Jurkat, Clone E6-1 (cell line): ENCODE measurements around the gene MAP10.

Experiments
- DNase-seq: peaks from one replicate; pipeline ENCODE4 v3.0.0-alpha.2; 2011; ENCODE audit warnings: low read depth, low spot score
- H3K4me3 ChIP-seq: 2 replicates; pipeline ENCODE4 v1.5.1; 2011; ENCODE audit warnings: mild to moderate bottlenecking, low read length, control low read depth, moderate library complexity

The MAP10 gene

DNA sequence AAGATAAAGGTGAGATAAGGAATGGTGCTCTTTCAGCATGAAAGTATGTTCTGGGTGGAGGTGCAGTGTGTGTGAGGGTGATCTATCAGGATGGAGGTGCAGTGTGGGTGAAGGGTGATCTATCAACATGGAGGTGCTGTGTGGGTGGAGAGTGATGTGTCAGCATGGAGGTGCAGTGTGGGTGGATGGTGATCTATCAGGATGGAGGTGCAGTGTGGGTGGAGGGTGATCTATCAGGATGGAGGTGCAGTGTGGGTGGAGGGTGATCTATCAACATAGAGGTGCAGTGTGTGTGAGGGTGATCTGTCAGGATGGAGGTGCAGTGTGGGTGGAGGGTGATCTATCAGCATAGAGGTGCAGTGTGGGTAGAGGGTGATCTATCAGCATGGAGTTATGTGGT is 12.3 kb upstream of the MAP10 start:
- no peak overlapping the region for H3K4me3 ChIP-seq
- DNase-seq: no peak

DNA sequence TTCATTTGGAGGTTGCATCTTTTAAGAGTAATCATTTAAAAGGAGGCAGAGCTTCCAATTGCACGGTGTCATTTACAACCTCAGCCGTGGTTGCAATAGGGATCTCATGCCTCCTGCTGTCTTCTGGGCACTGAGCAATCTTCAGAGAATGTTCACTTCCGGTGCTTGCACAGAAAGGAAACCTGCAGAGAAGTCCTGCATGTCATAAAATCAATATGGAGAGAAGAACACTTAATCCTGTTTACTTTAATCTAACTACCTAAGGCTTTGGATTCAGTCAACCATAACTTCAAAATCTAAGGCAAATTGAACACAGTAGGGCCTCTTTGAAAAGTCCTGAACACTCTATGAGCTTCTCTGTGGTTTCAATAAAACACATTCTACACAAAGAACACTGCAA is 11.3 kb upstream of the MAP10 start:
- peak; percentile 81 for DNase-seq
- H3K4me3 ChIP-seq: no peak overlapping the region

DNA sequence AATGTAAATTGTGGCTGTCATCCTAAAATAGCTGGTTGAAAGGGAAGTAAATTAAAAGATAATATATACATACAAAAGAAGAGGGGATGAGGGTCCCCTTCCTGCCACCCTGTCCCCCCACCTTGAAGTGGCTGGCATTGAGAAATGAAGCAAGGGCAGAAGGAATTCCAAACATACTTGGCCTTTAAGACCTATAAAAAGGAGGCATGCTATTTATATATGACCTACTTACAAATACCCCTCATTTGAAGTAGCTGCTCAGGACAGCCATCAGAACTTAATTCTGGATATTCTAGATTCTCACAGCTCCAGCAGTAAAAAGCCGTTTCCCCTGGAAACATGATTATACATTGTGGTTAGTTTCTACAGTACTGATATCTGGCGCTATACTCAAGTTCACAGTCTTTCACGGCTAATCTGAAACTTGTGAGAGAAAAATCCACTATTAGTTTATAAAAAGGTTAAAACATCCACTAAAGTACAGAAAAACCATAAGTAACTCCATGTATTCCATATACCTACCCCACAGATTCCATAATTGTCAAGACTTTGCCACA is 9.6 kb upstream of the MAP10 start:
- peak; percentile 48 for DNase-seq
- H3K4me3 ChIP-seq: no peak overlapping the region

DNA sequence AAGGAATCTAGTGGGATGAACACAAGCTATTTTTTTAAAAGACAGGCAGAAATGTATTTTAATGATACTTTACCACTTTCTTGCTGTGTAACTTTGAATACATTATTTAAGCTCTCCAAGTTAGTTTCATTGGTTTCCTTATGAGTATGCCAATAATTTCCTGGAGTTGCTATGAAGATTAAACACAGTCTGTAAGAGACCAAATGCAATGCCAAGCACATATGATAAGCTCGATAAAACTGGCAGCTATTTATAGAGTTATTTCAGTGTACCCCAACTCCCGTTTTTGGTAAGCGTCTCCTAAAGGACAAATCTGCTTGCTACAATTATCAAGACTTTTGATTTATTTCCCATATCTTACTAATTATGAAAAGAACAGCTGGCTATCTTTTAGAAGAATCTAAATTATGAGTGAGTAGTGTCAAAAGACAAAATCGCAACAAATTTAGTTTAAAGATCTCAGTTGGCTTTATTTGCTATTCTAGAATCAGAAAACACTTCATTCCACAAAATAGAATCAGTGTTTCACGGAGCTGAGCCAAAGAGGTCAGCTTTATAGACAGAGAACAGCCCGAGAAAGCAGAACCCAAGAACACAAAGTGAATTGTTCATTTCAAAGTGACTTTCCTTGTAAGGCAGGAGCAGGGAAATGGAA is 7.2 kb upstream of the MAP10 start:
- DNase-seq: no peak
- H3K4me3 ChIP-seq: no peak overlapping the region

DNA sequence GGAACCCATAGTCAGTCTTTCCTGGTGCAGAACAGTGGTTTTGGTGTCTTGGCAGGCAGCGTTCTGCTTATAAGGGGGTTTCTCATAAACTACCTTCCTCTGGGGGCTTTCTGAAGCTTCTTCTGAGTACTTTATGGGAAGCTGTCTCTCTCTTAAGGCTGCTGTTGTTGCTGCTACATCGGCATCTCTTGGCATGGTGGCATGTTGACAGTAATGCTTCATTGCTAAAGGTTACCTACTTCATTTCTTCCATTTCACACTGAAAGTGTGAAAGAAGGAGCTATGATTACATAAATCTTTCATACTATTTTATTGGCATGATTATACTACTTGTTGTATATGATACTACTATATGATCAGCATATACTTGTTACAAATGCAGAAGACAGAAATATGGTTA is 6.3 kb upstream of the MAP10 start:
- no peak for DNase-seq
- H3K4me3 ChIP-seq: no peak overlapping the region

DNA sequence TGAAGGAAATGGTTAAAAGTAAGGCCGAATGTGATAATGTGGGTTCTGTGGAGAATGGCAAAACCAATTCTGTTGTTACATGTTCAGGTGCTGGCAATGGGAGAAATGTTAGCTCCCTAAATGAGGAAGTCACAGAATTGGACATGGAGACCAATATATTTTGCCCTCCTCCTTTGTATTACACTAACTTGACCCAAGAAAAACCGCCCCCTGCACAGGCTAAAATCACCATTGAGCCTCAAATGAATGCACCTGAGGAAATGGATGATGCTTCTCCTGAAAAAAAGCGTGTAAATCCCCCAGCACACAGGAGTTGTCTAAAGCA is 932 bp downstream of the MAP10 start:
- no peak overlapping the region for H3K4me3 ChIP-seq
- DNase-seq: no peak

DNA sequence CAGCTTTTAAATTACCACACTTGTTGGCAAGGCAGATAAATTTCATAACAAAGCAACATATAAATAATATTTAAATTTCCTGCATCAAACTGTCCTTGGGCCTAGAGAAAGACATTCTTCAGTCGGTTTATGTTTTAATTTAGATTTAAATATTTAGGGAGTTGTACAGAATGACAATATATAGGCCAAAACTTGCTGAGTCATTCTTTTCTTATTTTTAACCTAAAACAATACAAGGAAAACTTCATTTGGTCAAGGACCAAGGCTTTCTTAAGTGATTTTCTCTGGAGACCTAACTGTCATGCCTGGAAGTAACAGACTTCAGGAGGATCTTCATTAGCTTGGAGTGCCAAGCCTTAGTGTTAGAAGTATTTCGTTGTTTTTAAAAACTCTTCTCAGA is 5.6 kb downstream of the MAP10 start:
- H3K4me3 ChIP-seq: no peak overlapping the region
- DNase-seq: no peak

DNA sequence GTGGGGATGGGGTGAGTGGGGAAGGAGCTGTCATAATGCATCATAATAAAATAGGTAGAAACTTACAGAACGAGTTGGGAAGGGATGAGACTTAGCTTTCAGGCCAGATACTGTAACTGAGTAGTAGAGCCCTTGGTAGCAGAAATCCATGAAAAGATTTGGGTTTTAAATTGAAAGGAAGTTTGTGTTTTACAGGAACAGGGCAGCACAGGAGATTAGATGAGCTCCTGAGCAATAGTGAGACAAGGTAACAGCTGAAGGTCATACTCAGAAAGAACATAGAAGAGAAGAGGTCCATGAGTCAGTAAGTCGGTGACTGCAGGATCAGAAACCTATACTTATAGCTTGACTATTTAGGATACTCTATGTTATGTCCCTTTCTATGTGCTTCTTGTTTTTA is 7.3 kb downstream of the MAP10 start:
- H3K4me3 ChIP-seq: no peak overlapping the region
- no peak for DNase-seq

DNA sequence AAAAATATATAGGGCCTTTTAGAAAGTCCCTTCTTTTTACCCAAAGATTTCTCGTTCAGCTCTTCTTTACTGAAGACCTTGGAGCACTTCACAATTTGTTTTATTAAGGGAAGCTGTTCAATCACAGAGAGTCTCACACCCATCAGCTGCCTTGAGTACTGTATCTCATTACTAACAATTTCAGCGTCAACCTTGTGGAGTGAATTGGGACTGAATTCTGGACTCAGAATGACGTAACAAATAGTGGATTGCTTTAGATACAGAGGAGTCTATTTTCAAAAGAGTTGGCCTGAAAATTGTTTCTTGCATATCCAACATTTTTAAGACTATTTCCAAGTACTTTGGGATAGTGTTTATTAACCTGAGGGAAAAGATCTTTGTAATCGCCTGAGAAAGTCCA is 7.9 kb downstream of the MAP10 start:
- DNase-seq: no peak
- no peak overlapping the region for H3K4me3 ChIP-seq

DNA sequence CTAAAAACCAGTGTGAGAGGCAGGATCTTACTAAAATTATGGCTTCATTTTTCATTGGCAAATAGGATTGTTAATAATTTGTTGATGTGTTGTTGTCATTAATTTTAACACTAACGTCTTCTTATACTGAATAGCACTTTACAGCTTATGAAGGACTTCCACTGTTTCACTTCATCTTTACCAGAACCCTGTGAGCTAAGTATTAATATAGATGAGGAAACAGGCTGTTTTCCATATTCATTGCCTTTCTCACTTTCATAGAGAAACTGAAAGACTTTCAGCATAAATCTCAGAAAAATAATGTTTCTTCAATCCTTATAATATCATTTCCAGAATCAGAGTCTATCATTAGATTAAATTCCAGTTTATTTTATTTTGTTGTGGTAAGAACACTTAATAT is 8.5 kb downstream of the MAP10 start:
- H3K4me3 ChIP-seq: no peak overlapping the region
- no peak for DNase-seq

DNA sequence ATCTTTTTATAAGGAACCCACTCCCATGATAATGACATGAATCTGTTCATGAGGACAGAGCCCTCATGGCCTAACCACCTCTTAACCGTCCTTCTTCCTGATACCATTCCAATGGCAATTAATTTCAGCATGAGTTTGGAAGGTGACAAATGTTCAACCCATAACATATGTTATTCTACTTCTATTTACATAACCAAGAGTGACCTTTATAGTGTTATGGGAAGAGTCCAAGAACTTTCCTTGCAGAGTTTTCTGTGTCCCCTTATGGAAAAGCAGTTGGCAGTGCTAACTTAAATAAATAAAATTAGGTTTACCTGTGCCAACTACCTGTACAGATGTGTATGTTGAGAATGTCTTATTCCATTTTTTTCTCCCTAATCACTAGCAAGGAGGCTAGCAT is 11.1 kb downstream of the MAP10 start:
- DNase-seq: no peak
- H3K4me3 ChIP-seq: no peak overlapping the region

DNA sequence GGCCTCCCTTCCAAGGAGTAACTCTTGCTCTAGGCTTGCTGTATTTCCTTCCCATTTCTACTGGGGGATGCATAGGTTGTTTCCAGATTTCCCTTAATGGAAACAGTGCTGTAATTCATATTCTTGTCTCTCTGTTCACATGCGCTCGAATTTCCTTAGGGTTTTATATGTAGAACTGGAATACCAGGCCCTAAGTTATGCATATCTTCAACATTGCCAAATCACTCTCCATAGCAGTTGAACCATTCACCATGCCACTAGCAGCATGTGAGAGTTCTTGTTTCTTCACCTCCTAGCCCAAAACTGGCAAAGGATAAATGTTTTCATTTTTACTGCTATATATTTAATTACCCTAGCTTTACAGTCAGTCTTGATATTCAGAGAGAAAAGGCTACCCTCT is 12.8 kb downstream of the MAP10 start:
- H3K4me3 ChIP-seq: no peak overlapping the region
- DNase-seq: no peak

DNA sequence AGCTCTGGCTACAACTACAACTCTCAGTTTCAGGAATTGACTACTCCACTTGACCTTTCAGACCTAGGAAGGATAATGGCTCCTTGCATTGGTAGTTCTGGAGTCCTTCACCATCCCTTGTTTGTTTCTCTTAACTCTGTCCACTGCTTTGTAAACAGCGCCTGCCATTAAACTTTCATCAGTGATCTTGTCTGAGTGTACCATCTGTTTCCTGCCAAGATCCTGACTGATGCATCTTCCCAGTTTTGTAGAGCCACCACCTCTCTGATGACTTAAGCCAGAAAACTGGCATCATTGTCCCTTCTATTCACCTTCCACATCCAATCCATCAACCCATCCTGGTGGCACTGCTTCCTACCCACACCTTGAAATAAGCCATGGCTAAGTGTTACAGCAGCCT is 15.2 kb downstream of the MAP10 start:
- DNase-seq: no peak
- no peak overlapping the region for H3K4me3 ChIP-seq

DNA sequence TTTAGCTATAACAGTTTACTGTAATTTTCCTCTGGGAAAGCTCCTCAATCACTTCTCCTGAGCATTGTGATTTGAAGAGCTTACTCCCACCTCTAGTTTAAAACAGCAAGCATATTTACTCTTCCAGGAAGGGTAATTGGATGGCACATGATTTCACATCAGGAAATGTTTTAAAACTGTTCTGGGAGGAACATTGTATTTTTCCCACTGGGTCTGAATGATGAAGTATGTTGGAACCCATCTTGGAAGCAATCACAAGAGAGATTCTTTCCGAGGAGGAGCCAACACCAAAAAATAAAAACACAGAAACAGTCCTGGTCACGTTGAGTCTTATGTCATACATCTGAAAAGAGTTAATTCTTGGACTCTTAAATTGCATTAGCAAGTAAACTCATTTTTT is 17.3 kb downstream of the MAP10 start:
- DNase-seq: no peak
- H3K4me3 ChIP-seq: no peak overlapping the region

DNA sequence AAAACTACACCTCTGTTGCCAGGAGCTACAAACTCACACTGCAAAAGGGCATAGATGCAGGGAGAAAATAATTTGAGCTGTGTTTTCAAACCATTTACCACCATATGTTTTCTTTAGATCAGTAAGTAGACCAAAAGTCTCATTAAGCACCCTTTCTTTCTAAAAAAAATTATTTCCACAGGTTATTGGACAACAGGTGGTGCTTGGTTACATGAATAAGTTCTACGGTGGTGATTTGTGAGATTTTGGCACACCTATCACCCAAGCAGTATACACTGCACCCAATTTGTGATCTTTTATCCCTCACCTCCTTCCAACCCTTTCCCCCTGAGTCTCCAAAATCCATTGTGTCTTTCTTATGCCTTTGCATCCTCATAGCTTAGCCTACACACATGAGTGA is 21.1 kb downstream of the MAP10 start:
- DNase-seq: no peak

DNA sequence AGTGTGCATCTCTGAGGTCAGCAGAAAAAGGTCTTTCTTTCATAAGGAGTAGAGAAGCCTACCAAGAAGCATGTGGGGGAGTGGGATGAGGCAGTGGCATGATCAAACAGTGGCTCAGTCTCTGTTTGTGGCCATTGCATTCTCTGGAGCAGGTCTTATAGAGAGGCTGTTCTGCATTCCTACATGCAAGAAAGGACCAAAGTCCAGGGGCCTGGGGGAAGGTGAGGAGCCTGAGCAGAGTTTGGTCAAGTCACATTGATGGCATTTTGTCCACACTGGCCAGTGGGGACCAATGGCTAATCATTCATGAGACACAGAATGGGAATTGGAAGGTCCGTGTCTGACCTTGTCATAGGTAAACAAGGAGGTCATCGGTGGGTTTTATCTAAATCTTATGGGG is 25.4 kb downstream of the MAP10 start:
- no peak for DNase-seq
- no peak overlapping the region for H3K4me3 ChIP-seq

More for the DNA sequence above, 21.1 kb downstream of the MAP10 start:
- no peak overlapping the region for H3K4me3 ChIP-seq

DNA sequence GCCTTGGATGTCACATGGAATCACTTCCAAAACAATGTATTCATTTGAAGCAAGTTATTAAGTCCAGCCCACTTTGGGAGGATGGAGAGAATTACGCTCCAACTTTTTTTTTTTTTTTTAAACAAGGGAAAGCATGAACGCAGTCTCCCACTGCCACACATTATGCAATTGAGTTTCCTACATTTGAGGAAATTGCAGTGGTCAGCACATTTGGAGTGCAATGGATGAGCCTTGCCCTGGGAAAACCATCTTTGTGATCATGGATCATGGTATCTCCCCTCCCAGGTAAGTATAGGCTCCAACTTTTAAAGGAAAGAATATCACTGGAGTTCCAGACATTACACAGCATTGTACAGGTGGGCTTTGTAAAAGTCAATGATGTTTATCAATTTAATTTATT is 26.7 kb downstream of the MAP10 start:
- H3K4me3 ChIP-seq: no peak overlapping the region
- DNase-seq: no peak

DNA sequence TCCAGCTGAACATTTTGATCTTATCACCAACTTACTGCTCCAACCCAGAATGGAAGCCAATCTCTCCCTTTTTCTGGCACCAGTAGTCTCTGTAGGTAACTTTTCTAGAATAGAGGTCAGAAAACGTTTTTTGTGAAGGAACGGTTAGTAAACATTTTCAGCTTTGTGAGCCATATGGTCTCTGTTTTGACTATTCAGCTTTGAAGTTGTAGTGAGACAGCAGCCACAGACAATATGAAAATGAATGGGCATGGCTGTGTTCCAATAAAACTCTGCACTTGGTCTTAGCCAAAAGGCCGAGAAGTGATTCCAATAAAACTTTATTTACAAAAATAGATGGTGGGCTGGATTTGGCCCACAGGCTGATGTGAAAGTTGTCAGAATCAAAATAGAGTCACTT is 28.9 kb downstream of the MAP10 start:
- no peak overlapping the region for H3K4me3 ChIP-seq
- DNase-seq: no peak

DNA sequence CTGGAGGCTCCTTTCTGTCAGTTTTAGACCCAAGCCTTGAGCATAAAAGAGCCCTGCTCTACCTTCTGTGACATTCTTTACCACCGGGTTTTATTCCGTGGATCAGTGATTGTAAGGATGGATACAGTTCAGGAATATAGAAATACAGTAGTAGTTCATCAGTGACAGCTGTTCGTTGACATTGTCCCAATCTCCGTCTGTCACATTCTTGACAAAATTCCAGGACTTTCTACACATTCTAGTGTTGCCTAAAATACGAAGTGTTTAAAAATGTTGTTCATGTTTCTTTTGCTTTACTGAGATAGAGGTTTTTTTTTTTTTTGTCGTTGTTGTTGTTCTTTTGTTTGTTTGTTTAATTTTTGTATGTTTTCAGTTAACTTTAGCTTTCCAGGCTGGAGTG is 29.9 kb downstream of the MAP10 start:
- no peak for DNase-seq
- no peak overlapping the region for H3K4me3 ChIP-seq

DNA sequence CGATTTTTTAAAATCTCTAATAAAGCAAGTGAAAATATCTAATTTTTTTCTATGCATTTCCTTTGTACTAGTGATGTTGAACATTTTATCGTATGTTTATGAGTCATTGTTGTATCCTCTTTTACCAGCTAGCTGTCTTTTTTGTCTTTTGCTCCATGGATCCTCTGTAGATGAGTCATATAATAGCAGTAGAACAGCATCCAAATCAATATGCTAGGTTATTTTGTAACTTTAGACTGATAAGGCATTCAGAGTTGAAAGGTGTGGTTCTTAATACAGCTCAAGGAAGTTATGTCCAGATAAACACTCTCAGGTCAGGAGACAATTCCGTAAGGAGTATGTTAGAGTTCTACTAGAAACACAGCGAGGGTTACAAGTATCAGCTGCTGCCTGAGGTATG is 31.9 kb downstream of the MAP10 start:
- no peak overlapping the region for H3K4me3 ChIP-seq
- no peak for DNase-seq

DNA sequence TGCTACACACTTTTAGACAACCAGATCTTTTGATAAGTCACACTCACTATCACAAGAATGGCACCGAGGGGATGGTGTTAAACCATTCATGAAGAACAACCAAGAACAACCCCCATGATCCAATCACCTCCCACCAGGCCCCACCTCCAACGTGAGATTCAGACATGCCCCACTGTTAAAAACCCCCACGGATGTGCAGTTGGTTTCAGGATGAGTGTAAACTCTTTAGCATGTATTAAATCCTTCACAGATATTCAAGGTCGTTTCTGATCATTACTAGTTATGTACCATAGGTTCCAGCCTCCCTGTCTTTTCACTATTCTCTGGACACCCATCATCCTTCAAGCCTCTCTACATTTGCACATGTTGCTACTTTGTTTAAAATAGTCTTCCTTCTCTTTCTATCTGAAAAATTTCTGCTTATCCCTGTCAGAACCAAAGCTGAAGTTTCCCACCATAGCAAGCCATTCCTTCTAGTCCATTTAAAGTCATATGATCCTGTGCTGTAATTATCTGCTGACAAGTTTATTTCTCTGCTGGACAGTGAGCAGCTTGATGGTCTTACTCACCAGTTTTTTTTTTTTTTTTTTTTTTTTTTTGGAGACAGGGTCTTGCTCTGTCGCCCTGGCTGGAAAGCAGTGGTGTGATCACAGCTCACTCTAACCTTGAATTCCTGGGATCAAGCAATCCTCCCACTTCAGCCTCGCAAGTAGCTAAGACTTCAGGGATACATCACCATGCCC is 36.8 kb downstream of the MAP10 start:
- no peak for DNase-seq
- H3K4me3 ChIP-seq: no peak overlapping the region
